ENCODE results near the gene FAM111B. TPM values are rescaled to one million over a fixed set of nuclear protein-coding genes. Genes with fewer than 3 reads are reported as not detected.
A peak's percentile ranks its signal among the peaks of the same experiment; 100 is the strongest.
"Not testable (repeated sequence)": the region's sequence is repeated elsewhere in the genome, so short reads cannot be mapped to it uniquely, and the experiment has no call there.

Gene FAM111B
- total RNA-seq, 2 donors from 2014 or later = 2.1 TPM; not detected in 1

GRCh38 chr11:59135648-59136461 is 28.8 kb downstream of the FAM111B start:
- peak; percentile 89 for TF ChIP-seq CTCF (IDR thresholded peaks at IDR 0.05)
- no peaks in the 10 kb centered on the region for H3K9me3 ChIP-seq
- H3K27me3 ChIP-seq (replicated peaks; ENCODE audit: insufficient read depth) = no peaks in the 10 kb centered on the region
- DNase-seq (ENCODE audit: low spot score) = peak; percentile 40
- H3K27ac ChIP-seq = no peak overlapping the region
- no peaks in the 10 kb centered on the region for H3K4me1 ChIP-seq (ENCODE audit: control insufficient read depth in 1 of 2, low read depth in 2 of 2)
- H3K36me3 ChIP-seq = peaks cover 5% of the 10 kb centered on the region
- peak; percentile 66 for ATAC-seq (ENCODE audit: insufficient number of reproducible peaks, low FRiP score, low read depth)
- H3K4me3 ChIP-seq = peak overlapping the region; percentile 29

- not testable (repeated sequence) for H3K27ac ChIP-seq; H3K36me3 ChIP-seq; H3K27me3 ChIP-seq (replicated peaks; ENCODE audit: insufficient read depth); ATAC-seq (ENCODE audit: insufficient number of reproducible peaks, low FRiP score, low read depth); H3K4me3 ChIP-seq; H3K9me3 ChIP-seq; DNase-seq (ENCODE audit: low spot score); H3K4me1 ChIP-seq (ENCODE audit: control insufficient read depth in 1 of 2, low read depth in 2 of 2)
These were observed 29.5 kb downstream of the FAM111B start for GRCh38 chr11:59136551-59136950.

- no peak for ATAC-seq (ENCODE audit: insufficient number of reproducible peaks, low FRiP score, low read depth)
- DNase-seq (ENCODE audit: low spot score) = no peak
- no peaks in the 10 kb centered on the region for H3K9me3 ChIP-seq
- H3K27me3 ChIP-seq (replicated peaks; ENCODE audit: insufficient read depth) = no peaks in the 10 kb centered on the region
- TF ChIP-seq CTCF (IDR thresholded peaks at IDR 0.05) = no peak
- no peak overlapping the region for H3K27ac ChIP-seq
- H3K36me3 ChIP-seq = peaks cover 5% of the 10 kb centered on the region
- no peak overlapping the region for H3K4me3 ChIP-seq
- H3K4me1 ChIP-seq (ENCODE audit: control insufficient read depth in 1 of 2, low read depth in 2 of 2) = peaks cover 0 to 6% of the 10 kb centered on the region in 2 donors
These were observed 30.2 kb downstream of the FAM111B start for GRCh38 chr11:59137190-59137589.

DNA sequence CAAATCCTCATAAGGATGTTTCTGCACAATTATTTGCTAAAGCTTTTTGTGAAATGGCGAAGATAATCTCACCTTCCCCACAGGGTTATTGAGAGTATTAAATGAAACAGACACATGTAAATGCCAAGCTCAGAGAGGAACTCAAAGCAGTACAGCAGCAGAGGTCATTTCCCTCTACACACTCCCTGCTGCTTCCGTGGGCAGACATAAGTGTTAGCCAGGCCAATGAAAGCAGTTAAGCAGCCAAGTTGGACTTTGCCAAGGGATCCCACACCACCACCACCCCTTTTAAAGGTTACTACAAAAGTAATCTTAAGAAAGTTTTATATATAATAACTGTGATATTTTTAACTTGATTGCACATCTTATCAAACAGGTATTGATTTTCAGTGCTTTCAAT is 31.6 kb downstream of the FAM111B start:
- Histone ChIP-seq H3K4me1 (ENCODE audit: control insufficient read depth in 1 of 2, low read depth in 2 of 2) (peaks cover 2 to 11% of the 10 kb centered on the region in 2 donors), H3K27ac (no peak overlapping the region), H3K27me3 (replicated peaks; ENCODE audit: insufficient read depth) (no peaks in the 10 kb centered on the region), H3K4me3 (no peak overlapping the region), H3K36me3 (no peaks in the 10 kb centered on the region), H3K9me3 (no peaks in the 10 kb centered on the region)
- ATAC-seq (ENCODE audit: insufficient number of reproducible peaks, low FRiP score, low read depth) = no peak
- no peak for DNase-seq (ENCODE audit: low spot score)
- TF ChIP-seq CTCF (IDR thresholded peaks at IDR 0.05) = no peak

DNA sequence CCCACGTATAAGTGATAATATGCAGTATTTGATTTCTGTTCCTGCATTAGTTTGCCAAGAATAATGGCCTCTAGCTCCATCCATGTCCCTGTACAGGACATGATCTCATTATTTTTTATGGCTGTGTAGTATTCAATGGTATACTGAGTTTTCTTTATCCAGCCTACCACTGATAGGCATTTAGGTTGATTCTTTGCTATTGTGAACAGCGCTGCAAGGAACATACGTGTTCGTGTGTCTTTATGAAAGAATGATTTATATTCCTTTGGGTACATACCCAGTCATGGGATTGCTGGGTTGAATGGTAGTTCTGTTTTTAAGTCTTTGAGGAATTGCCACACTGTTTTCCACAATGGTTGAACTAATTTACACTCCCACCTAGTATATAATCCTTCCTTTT is 34.2 kb downstream of the FAM111B start:
- Histone ChIP-seq H3K27me3 (replicated peaks; ENCODE audit: insufficient read depth) (no peaks in the 10 kb centered on the region), H3K4me3 (no peak overlapping the region), H3K36me3 (no peaks in the 10 kb centered on the region), H3K27ac (peak overlapping the region in 1 of 2 donors; percentile 94), H3K9me3 (no peaks in the 10 kb centered on the region), H3K4me1 (ENCODE audit: control insufficient read depth in 1 of 2, low read depth in 2 of 2) (peaks cover 9 to 25% of the 10 kb centered on the region in 2 donors)
- DNase-seq (ENCODE audit: low spot score) (no peak), ATAC-seq (ENCODE audit: insufficient number of reproducible peaks, low FRiP score, low read depth) (no peak)
- no peak for TF ChIP-seq CTCF (IDR thresholded peaks at IDR 0.05)

Data from thoracic aorta (tissue), 2 donors.